ENCODE measurements around the gene NME5. TPM values are rescaled to one million over a fixed set of nuclear protein-coding genes. Genes with fewer than 3 reads are reported as not detected.

NME5 gene
- total and polyA plus RNA-seq, 9 of the 15 experiments (the other 6 are each of a cell fraction or from before 2014, with no cell fraction given): not detected

GRCh38 chr5:138163721-138164120 is 24.5 kb upstream of the NME5 start:
- no peak overlapping the region for H3K27ac ChIP-seq (ENCODE audit: extremely low read depth, low read depth, low read length)
- ChIA-PET CTCF (ENCODE audit: low intra/inter-chr PET ratio) (interaction anchor here (0.6 kb wide), 1 partner anchor 939 kb away, joined by 4 read pairs; no protein-coding TSS in a partner anchor), POLR2A (interaction anchor here (1.1 to 2.0 kb wide), 4 partner anchors 14 to 38 kb away, joined by 3 to 6 read pairs (median 4); no protein-coding TSS in a partner anchor)
- in situ Hi-C loops (cut with MboI) (no loop called here), intact Hi-C loops (cut with micrococcal nuclease) (no loop called here)
- no peak overlapping the region for H3K9ac ChIP-seq (ENCODE audit: insufficient read depth in 1 of 2, low read depth in 2 of 2, low read length in 2 of 2)
- H3K9me3 ChIP-seq (replicated peaks; ENCODE audit: control insufficient read depth, insufficient read depth, low read depth, low read length): no peaks in the 10 kb centered on the region
- no peaks in the 10 kb centered on the region for H3K9me1 ChIP-seq (ENCODE audit: control insufficient read depth, insufficient read depth, low read length)
- H3K27me3 ChIP-seq (ENCODE audit: control insufficient read depth in 2 of 2, insufficient read depth in 2 of 2, low read length in 2 of 2): no peaks in the 10 kb centered on the region
- no peaks in the 10 kb centered on the region for H3K4me1 ChIP-seq (replicated peaks in 1 of 2; ENCODE audit: control insufficient read depth in 2 of 2, insufficient read depth in 2 of 2, low read length in 2 of 2)
- DNase-seq (ENCODE audit: extremely low read depth in 1 of 4, low spot score in 3 of 4) (no peak), FAIRE-seq (no peak), ATAC-seq (no peak)
- peaks cover 4% of the 10 kb centered on the region; the same call in 1 of the 2 replicates for H4K20me1 ChIP-seq (replicated peaks; ENCODE audit: control insufficient read depth, insufficient read depth, low read length)
- H2AFZ ChIP-seq (ENCODE audit: low read depth, low read length): no peak overlapping the region
- no peaks in the 10 kb centered on the region for H3K79me2 ChIP-seq (ENCODE audit: control insufficient read depth, insufficient read depth, low read length)
- no TSS peak for BruUV-seq (replicated peaks)
- no peak overlapping the region for H3K4me3 ChIP-seq
- H3K36me3 ChIP-seq (ENCODE audit: control insufficient read depth, insufficient read depth, low read length): peaks cover 97% of the 10 kb centered on the region
- no peak overlapping the region for H3K4me2 ChIP-seq (ENCODE audit: insufficient read depth, low read length)
- no peak for TF ChIP-seq RBM22 (IDR thresholded peaks at IDR 0.05; ENCODE audit: low read depth, low read length, poor library complexity, severe bottlenecking)
- no peak for TF ChIP-seq HMG20A (CRISPR knock-in tag; conservative IDR thresholded peaks at IDR 0.05)
- no peak for TF ChIP-seq MED1 (CRISPR knock-in tag; IDR thresholded peaks at IDR 0.05; ENCODE audit: borderline replicate concordance)
- TF ChIP-seq ZNF717 (CRISPR knock-in tag; IDR thresholded peaks at IDR 0.05): no peak
- TF ChIP-seq MTA2 (IDR thresholded peaks at IDR 0.05; ENCODE audit: low read depth): no peak
- no peak for TF ChIP-seq HDGF (IDR thresholded peaks at IDR 0.05)

- no peak for ATAC-seq
- CTCF ChIA-PET (ENCODE audit: low intra/inter-chr PET ratio): no interaction called here
- no peak for TF ChIP-seq DIDO1 (tag; IDR thresholded peaks at IDR 0.05; ENCODE audit: low read depth)
- TF ChIP-seq LARP7 (IDR thresholded peaks at IDR 0.05): no peak
- TF ChIP-seq CUX1 (CRISPR knock-in tag; IDR thresholded peaks at IDR 0.05): no peak
- TF ChIP-seq MXD1 (CRISPR knock-in tag; IDR thresholded peaks at IDR 0.05; ENCODE audit: borderline replicate concordance, poor library complexity, severe bottlenecking): no peak
- no peak for TF ChIP-seq CEBPB (tag; IDR thresholded peaks at IDR 0.05)
These were observed 21.5 kb upstream of the NME5 start for GRCh38 chr5:138160706-138161105.

More at GRCh38 chr5:138160706-138161105, 21.5 kb upstream of the NME5 start:
- DNase-seq (ENCODE audit: extremely low read depth in 1 of 4, low spot score in 3 of 4) (no peak), FAIRE-seq (peak; percentile 79)
- WGBS (ENCODE audit: insufficient coverage, low coverage, missing lambda C conversion rate): 85% methylated on average over 4 of the region's 4 CpGs
- Histone ChIP-seq H3K27ac (ENCODE audit: extremely low read depth, low read depth, low read length) (no peak overlapping the region), H3K27me3 (ENCODE audit: control insufficient read depth in 2 of 2, insufficient read depth in 2 of 2, low read length in 2 of 2) (no peaks in the 10 kb centered on the region), H3K4me3 (no peak overlapping the region), H3K9me1 (ENCODE audit: control insufficient read depth, insufficient read depth, low read length) (no peaks in the 10 kb centered on the region), H2AFZ (ENCODE audit: low read depth, low read length) (no peak overlapping the region), H4K20me1 (replicated peaks; ENCODE audit: control insufficient read depth, insufficient read depth, low read length) (peaks cover 4% of the 10 kb centered on the region), H3K4me2 (ENCODE audit: insufficient read depth, low read length) (no peak overlapping the region), H3K9me3 (replicated peaks; ENCODE audit: control insufficient read depth, insufficient read depth, low read depth, low read length) (no peaks in the 10 kb centered on the region), H3K9ac (ENCODE audit: insufficient read depth in 1 of 2, low read depth in 2 of 2, low read length in 2 of 2) (no peak overlapping the region), H3K4me1 (replicated peaks in 1 of 2; ENCODE audit: control insufficient read depth in 2 of 2, insufficient read depth in 2 of 2, low read length in 2 of 2) (no peaks in the 10 kb centered on the region), H3K79me2 (ENCODE audit: control insufficient read depth, insufficient read depth, low read length) (no peaks in the 10 kb centered on the region), H3K36me3 (ENCODE audit: control insufficient read depth, insufficient read depth, low read length) (peaks cover 92% of the 10 kb centered on the region)
- BruUV-seq (replicated peaks): no TSS peak
- POLR2A ChIA-PET: no interaction called here
- intact Hi-C loops (cut with micrococcal nuclease) (no loop called here), in situ Hi-C loops (cut with MboI) (no loop called here)
